NCI-H446 (cell line): ENCODE data around the gene DUSP2.
A peak's percentile ranks its signal among the peaks of the same experiment; 100 is the strongest.

Experiments
- DNase-seq, 2 experiments: peaks; one replicate each; lab custom pipeline; 2025; lab: John Stamatoyannopoulos, UW

The DUSP2 gene

DNA sequence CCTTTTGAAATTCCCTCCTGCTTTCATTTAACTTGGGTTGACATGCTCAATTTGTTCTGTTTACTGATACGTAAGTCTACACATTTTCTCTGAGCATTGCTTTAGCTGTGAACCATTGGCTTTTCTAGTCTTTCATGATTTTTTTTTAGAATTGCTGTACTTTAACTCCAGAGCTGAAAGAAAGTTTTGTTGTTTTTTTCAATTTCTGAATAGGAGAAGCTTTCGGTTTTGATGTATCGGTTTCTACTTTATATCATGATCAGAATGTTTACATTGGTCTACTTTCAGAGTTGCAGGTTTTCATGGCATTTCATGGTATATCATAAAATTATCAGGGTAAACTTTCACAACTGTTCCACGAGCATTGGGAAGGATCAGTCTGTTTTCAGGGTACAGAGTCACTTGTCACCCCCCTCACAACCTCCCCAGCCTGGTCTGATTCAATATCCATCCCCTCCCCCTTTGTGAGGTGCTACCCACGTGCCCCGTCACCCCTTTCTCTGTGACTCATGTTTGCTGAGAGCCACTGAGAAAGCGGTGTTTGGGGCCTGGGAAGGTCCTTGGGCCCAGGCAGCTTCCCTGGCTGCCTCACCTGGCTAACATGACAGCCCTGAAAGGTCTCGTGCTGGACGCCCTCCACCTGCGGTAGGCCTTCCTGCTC, 14.0 kb downstream of the DUSP2 start:
- DNase-seq = no peak

DNA sequence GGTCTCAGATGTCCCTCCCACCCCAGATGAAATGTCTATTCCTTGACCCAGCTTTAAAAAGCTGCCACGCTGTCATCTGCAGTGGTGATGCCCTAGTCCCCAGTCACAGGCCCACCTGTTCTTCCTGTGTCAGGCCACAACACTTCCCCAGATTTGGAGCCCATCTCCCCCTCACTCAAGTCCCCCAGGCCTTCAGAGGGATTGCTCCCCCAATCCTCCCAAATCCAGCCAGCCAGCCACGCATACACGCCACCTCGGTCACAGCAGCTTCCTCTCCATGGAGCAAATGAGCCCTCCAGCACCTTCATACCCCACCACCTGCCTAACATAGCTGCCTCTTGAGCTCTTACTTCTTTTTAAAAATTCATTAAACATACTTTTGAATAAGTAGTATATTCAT, 14.8 kb downstream of the DUSP2 start:
- no peak for DNase-seq

DNA sequence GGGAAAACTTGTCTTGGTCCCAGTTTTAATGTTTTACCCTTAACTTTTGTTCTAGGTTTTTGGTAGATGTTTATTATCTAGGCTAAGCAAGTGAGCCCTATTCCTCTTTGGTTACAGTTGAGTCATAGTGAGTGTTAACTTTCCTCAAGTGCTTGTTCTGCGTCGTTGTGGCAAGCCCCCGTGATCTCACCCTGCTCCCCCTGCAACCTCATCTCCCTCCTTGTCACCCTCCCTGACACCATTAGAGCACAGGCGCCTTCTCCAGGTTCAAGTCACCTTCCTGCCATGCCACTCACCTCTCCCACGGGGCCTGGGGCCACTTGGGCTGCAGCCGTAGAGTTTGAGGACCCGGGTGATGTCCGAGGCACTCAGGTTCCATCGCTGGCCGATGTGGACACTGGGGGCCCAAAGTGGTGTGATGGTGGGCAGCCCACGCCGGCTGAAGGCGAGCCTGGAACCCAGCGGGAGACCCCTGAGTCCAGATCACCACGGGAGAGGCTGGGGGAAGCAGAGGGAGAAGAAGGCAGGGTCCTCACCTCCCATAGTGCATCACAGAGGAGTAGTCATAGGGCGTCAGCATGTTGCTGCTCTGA, 15.6 kb downstream of the DUSP2 start:
- DNase-seq = no peak

DNA sequence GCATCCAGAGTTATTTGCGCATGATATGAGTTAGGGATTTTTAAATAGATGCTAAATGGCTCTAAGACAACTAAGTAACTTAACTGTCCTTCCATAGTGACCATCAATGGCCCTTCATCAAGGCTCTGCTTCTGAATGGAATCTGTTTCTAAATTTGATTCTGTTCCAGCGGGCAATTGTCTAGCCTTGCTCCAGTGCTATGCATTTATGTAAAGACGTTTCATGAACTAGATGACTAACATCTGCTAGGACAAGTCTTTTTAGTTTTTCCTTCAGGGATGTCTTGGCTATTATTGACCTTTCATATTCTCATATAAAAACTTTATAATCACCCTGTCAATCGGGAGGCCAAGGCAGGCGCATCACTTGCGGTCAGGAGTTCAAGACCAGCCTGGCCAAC, 16.8 kb downstream of the DUSP2 start:
- DNase-seq = no peak

DNA sequence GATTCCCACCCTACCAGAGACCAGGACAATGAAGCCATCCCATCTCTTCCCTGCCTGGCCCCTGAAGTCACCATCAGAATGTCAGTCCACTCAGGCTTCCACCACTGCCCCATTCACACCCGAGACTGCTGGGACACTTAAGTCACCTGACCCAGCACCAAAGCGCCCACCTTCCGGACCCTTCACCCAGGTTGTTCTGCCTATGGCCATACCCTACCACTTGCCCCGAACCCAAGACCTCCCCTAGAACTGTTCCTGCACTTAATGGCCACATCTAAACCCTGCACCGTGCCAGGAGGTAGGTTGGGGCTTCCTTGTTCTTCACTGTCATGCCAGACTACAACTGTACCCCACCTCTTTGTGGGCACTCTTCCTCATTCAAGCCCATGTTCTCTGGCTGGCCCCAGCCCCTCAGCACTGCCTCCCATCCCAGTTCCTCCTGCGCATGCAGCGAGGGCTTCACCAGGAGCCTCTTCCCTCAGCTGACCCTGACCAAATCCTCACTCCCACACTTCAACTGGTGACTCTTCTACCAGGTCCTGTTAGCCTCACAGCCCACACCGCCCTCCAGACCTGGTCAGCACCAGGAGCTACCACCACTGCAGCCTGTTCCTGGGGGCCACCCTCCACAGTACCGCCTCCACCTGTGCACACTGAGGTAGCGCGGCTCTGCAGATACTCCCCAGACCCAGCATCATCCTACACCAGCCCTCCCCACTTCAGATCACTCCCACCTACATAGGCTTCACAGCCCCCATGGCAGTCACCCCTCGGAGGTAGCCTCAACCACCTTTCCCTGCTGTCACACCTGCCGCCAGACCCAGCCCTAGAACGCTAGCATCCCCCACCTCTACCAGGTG, 20.6 kb downstream of the DUSP2 start:
- no peak for DNase-seq

DNA sequence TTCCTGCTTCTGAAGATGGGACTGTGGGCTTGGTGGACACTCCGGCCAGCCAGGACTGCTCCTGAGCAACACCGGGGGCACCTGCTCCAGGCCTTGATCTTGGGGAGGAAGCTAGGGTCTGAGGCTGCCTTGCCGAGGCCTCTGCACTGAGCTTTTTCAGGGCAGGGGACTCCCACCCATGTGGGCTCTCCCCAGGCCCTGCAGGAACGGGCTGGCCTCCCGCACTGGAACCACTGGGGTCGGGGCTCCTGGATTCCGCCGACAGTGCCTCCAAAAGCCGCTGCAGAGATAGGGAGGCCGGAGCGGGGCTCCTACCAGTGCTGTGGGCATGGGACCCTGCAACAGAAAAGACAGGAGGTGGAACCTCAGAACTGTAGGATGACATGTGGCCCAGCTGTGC, 21.3 kb downstream of the DUSP2 start:
- no peak for DNase-seq

DNA sequence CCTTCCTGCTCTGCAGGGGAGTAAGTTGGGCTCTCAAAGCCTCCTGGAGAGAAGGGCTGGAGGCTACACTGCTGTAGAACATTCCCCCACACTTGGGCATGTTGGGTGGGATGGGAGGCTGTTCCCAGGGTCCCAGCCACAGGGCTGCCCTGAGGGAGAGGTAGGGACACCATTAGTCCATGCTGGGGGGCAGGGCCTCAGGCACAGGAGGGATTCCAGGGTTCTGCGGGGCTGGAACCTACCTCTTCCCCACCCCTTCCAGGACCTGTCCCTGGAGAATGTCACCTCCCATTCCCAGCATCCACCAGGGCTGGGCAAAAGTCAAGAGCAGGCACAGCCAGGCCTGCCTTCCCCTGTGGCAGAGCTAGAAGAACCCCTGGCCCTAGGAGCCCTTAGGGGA, 21.9 kb downstream of the DUSP2 start:
- no peak for DNase-seq

DNA sequence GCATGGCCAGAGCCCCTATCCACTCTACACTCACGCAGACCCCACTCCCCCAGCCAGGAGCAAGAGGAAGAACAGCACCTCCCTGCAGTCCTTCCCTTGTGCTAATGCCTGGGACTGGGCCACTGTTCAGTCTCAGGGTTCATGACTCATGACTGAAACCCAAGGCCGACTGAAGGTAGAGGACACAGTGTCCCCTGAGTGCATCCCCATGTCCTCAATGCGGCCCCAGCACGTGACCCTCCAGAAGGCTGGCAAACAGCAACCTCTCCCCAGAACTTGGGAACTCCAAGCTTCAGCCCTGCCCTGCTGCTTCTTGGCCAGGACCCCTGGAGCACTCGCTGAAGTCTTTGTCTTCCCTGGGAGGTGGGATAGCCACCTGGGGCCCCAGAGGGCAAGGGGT, 22.8 kb downstream of the DUSP2 start:
- no peak for DNase-seq

DNA sequence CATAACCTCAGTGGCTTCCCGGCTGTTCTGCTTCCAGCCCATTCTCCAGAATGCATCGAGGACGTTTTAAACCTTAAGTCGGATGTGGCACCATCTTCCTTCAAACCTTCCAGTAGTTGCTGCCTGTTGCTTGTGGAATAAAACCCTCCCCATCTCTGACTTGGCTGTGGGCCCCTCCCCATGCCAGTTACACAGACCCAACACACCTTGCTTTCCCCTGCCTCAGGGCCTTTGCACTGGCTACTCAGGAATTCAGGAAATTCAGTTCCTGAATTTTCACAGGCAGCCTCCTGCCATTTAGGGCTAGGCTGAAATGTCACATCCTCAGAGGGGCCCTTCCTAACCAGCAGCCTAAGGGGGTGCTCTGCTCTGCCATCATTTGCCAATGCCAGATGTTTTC, 23.8 kb downstream of the DUSP2 start:
- no peak for DNase-seq

DNA sequence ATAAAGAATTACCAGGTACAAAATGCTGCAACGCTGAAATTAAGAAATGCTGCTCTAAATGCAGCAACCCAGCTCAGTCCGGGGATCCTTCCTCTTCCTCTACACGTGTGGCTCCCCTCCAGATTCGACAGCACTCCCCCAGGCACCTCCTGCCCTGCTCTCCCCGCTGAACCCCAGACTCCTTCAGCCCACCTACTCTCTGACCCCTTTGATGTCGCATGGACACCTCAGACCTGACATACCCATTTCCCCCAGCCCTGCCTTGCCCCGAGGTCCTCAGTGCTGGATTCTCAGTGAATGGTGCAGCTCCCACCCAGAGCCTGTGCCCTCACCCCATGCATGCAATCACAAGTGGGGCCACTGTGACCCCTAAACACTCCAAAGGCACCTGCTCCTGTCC, 24.2 kb downstream of the DUSP2 start:
- DNase-seq = no peak

DNA sequence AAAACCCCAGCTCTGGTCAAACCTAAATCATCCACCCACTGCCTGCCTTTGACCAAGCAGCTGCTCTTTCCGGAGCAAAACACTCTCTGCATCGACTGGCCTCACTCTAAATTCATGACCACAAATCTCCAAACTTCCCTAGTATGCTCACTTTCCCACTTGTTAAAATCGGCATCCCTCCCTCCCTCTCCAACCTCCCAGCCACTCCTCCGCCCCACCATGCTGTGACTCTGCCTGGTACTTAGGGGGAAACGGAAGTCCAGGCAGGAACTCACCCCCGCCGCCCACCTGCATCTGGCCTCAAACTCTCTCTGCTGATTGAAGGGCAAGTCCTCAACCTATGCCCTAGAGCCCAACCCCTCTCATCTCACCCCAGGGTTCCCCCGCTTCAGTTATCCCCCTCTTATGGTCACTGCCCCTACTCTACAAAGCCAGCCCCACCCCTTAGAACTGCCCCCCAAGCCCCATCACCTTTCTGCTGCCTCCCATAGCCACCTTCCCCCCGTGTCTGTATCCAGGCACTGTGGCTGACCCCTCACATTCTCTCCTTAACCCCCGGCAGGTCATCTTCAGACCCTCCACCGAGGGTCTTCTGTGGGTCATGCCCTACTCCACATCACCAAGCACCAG, 25.0 kb downstream of the DUSP2 start:
- no peak for DNase-seq

DNA sequence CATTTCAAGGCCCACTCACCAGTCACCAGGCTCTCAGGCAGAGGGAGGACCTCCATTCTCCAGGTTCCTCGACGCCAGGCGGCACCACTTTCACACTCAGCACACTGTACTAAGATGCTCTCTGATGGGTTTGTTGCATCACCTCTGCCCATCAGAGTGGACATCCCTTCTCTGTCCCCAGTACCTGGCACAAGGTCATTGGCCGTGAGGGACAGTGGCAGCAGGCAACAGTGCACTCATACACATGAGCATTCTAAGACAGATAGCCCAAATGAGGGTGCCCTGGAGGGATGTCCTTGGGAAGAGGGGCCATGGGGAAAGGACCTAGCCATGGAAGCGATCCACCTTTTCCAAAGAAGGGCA, 25.9 kb downstream of the DUSP2 start:
- DNase-seq = no peak

DNA sequence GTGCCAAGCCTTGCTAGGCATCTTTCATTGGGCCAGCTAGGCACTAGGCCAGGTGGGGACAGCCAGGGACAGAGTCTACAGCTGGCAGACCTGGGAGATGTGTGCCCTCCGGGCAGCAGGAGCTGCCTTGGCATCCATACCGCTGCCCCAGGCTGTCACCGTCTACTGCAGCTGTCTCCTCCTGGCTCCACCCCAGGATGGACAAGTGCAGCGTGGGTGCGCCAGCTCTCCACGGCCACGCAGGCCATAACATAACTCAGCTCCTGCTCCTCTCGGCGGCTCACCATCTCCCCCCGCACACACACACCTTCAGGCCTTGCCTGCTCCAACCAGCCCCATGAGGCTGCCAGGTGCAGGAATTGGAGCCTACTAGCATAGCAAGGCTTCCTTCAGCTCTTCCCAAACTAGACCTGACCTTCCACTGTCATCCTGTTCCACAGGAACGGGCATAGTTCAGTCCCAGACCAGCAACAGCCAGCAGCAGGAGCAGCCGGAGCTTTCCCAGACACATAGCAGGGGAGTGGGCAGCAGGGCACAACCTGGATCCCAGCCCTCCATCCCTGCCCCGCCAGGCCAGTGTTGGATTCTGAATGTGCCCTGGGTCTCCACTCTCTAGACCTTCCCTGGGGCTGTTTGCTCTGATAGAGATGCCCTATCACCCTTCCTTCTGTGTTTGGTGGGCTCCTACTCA, 26.4 kb downstream of the DUSP2 start:
- DNase-seq = no peak

DNA sequence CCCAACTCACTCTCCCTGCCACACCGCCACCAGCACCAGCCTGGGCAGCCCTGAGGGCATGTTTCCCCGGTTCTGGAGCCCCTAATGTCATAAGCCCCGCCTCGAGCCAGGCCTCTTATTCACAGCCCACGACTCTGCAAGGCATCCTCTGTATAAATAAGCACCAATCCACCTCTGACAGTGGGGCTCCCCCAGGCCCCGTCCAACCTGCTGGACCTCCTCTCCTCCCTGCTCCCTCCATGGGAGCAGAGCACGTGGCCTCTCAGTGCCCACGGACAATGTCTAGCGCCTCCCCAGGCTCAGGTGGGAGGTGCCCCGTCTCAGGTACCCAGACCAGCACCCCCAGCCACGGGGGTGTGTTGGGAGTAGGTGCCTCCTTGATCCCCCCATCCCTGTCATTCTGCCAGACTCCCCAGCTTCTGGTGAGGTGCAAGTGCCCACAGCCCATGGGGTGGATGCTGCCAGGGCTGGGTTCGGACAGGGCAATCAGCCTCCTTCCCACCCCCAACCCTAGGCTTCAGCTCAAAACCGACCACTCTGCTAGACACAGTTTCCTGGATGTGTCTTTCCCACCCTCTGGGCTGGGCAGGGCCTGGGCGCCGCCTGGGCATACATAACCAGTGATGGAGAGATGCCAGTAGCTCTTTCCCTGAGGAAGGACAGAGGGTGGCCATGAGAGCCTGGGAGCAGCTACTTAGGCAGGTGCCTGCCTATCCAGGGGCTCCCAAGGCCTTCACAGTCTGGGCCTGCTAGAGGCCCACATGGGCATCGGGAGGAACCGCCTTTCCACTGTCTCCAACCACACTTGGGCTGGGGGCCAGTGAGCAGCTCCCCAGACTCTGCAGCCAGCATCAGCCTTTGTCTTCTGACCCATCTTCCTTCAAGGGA, 27.3 kb downstream of the DUSP2 start:
- no peak for DNase-seq

DNA sequence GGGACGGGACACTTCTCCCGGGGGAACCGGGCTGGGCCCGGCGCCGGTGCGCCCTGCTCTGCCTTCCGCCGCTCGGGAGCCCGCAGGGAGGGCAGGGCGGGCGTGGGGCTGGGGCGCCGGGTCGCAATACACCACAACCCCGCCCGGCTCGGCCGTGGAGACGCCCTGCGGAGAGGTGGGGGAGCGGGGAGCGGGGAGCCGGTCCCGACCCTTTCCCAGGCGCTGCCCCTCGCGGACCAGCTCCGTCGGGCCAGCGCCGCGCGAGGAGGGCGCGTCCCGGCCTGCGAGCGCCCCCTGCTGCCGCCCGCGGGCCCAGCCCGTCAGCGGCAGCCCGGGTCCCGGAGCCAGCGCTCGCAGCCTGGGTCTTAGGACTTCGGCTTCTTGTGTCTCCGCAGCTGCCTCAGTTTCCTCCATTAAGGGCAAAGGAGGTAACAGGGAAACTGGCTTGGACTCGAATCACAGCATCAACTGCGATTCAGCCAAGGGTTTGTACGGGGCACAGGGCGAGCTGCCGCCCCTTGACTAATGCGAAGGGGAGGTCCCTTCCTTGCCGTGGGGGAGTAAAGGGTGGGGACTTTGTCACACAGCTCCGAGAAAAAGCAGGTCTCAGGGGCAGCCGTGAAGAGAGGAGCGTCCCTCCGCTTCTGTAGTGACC, 28.2 kb downstream of the DUSP2 start:
- peak in 1 of 2 experiments; percentile 44 for DNase-seq

DNA sequence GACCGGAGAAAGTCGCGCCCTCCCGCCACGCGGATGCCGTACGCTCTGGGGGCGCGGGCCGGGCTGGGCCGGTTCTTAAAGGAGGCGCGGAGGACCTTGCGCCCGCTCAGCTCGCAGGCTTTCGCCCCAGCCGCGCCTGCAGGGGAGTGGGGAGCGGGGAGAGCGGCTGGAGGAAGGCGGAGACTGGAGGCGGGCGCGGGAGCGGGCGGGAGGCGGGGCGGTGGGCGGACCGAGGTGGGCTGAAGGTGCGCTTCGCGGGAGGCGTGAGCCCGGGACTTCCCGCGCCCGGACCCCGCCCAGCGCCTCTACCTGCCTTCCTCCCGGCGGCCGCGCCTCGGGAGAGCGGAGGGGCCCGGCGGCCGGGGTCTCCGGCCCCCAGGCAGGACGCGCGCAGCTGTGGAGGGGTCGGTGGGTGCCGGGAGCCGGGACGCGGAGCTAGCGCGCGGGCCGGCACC, 28.8 kb downstream of the DUSP2 start, which contains the start of gene ADRA2B:
Gene ADRA2B (minus strand): TSS at position 148 of the 455 bp plus-strand sequence. CDS start 422 bp downstream, outside the sequence.
- DNase-seq = no peak

DNA sequence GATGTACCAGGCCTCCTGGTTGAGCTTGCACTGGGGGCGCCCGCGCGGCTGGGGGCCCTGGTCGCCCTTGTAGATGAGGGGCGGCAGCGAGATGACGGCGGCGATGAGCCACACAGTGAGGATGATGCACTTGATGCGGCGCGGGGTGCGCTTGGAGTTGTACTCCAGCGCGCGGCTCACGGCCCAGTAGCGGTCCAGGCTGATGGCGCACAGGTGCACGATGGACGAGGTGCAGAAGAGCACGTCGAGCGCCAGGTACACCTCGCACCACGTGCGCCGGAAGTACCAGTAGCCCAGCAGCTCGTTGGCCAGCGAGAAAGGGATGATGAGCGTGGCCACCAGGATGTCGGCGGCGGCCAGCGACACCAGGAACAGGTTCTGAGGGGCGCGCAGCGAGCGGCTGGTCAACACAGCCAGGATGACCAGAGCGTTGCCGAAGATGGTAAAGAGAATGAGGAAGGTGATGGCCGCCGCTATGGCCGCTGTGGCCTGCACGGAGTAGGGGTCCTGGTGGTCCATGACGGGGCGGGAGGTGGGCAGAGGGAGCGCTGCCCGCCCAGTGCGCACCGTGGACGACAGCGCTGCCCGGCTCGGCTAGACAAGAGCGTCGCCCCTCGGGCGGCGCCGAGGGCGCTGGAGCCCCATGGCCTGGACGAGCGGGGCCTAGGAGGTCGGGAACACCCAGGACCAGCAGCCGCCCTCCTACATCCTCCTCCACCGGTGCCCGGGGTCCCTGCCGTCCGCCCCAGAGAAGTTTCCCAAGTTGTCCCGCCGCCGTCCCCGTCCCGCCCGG, 29.4 kb downstream of the DUSP2 start:
- no peak for DNase-seq

DNA sequence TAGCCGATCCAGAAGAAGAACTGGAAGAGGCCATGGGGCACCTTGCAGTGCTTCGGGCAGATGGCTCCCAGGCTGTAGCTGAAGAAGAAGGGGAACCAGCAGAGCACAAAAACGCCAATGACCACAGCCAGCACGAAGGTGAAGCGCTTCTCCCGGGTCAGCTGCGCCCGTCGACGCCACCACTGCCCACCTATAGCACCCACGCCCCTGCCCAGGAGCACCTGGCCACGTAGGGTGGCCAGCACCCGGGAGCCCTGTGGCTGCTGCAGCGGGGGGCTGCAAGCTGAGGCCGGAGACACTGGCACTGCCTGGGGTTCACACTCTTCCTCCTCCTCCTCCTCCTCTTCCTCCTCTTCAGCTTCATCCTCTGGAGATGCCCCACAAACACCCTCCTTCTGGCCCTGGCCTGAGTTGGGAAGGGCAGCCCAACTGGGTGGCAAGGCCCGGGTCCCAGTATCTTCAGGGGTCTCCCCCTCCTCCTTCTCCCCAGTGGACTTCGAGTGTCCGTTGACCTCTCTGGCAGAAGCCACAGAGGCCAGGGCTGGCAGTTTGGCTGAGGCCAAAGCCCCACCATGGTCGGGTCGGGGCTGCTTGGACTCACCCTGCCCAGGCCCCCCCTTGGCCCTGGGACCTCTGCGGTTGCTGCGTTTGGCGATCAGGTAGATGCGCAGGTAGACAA, 30.2 kb downstream of the DUSP2 start:
- no peak for DNase-seq

DNA sequence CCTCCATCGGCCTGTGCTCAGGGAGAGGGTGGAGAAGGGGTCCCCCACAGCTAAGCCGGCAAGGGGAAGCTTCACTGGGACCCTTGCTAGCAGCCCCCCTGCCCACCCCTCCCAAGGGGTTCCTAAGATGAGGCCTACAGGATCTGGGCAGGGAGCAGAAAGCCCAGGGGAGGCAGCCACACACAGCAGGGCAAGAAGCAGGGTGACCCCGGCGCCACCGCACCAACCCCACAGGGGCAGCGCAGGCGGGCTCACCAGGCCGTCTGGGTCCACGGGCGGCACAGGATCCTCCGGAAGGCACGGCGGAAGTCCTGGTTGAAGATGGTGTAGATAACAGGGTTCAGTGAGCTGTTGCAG, 30.7 kb downstream of the DUSP2 start:
- DNase-seq = no peak
